Fibroblast of gingiva (primary cell): ENCODE measurements around the gene LPIN3.

Source experiments
- DNase-seq: peaks from one replicate; pipeline ENCODE4 v3.0.0-alpha.2; 2011; ENCODE audit warnings: low read depth

LPIN3 gene

GRCh38 chr20:41320441-41320840 lies 20.2 kb upstream of the LPIN3 start:
- DNase-seq: no peak

GRCh38 chr20:41320976-41321375 lies 19.6 kb upstream of the LPIN3 start:
- DNase-seq: no peak

- no peak for DNase-seq
Measured at GRCh38 chr20:41327178-41327577, 13.4 kb upstream of the LPIN3 start.

- peak; percentile 97 for DNase-seq
Measured at GRCh38 chr20:41329435-41330342, 10.9 kb upstream of the LPIN3 start.

GRCh38 chr20:41330343-41330720 lies 10.3 kb upstream of the LPIN3 start:
- DNase-seq: peak; percentile 42

GRCh38 chr20:41330941-41331340 lies 9.7 kb upstream of the LPIN3 start:
- DNase-seq: no peak

- DNase-seq: no peak
Measured at GRCh38 chr20:41331731-41332130, 8.9 kb upstream of the LPIN3 start.

- DNase-seq: no peak
Measured at GRCh38 chr20:41334036-41334435, 6.6 kb upstream of the LPIN3 start.

- DNase-seq: peak; percentile 60
Measured at GRCh38 chr20:41334443-41335421, 5.9 kb upstream of the LPIN3 start.

GRCh38 chr20:41335591-41335990 lies 5.0 kb upstream of the LPIN3 start:
- DNase-seq: no peak

GRCh38 chr20:41336711-41337492 lies 3.7 kb upstream of the LPIN3 start:
- DNase-seq: no peak

- DNase-seq: peak; percentile 40
Measured at GRCh38 chr20:41339957-41340326, 679 bp upstream of the LPIN3 start.

GRCh38 chr20:41342474-41343464 lies 2.1 kb downstream of the LPIN3 start:
- no peak for DNase-seq

GRCh38 chr20:41344477-41344876 lies 3.9 kb downstream of the LPIN3 start:
- DNase-seq: no peak

- DNase-seq: no peak
Measured at GRCh38 chr20:41344938-41345728, 4.5 kb downstream of the LPIN3 start.

GRCh38 chr20:41345729-41346067 lies 5.1 kb downstream of the LPIN3 start:
- no peak for DNase-seq

- DNase-seq: no peak
Measured at GRCh38 chr20:41347523-41348429, 7.2 kb downstream of the LPIN3 start.

- DNase-seq: no peak
Measured at GRCh38 chr20:41348430-41349172, 8.0 kb downstream of the LPIN3 start.
